MM.1S (cell line): Measurements from ENCODE around the gene PTGFR.

Experiments used
- DNase-seq: peaks from one replicate; pipeline ENCODE4 v3.0.0-alpha.2; 2015
- H2AFZ ChIP-seq: fragments of 300-600 bp; sonication (generic); 2 replicates; pipeline ENCODE4 v1.6.0; 2016; ENCODE audit warnings: antibody characterized with exemption, low read length
- H3F3A ChIP-seq: fragments of 300-600 bp; sonication (generic); 2 replicates; pipeline ENCODE4 v1.6.1; 2016; ENCODE audit warnings: mild to moderate bottlenecking, antibody characterized with exemption, low read length, moderate library complexity, mixed read lengths; ENCODE audit not compliant: insufficient read depth
- H3K27ac ChIP-seq: fragments of 300-600 bp; sonication (generic); 2 replicates; pipeline ENCODE4 v1.5.1; 2016; ENCODE audit warnings: mild to moderate bottlenecking, low read length
- H3K27me3 ChIP-seq: fragments of 300-600 bp; sonication (generic); replicated peaks from 2 replicates; pipeline ENCODE4 v1.6.0; 2016; ENCODE audit warnings: low read length; ENCODE audit not compliant: insufficient read depth
- H3K36me3 ChIP-seq: fragments of 300-600 bp; sonication (generic); replicated peaks from 2 replicates; pipeline ENCODE4 v1.6.1; 2016; ENCODE audit warnings: mild to moderate bottlenecking, low read length, mixed read lengths; ENCODE audit not compliant: insufficient read depth
- H3K4me1 ChIP-seq: fragments of 300-600 bp; sonication (generic); 2 replicates; pipeline ENCODE4 v1.6.1; 2016; ENCODE audit warnings: low read length, mixed read lengths
- H3K4me2 ChIP-seq: fragments of 300-600 bp; sonication (generic); 2 replicates; pipeline ENCODE4 v1.6.0; 2016; ENCODE audit warnings: low read depth, low read length
- H3K4me3 ChIP-seq: fragments of 300-600 bp; sonication (generic); 2 replicates; pipeline ENCODE4 v1.5.1; 2016; ENCODE audit warnings: low read length, mixed read lengths
- H3K79me2 ChIP-seq: fragments of 300-600 bp; sonication (generic); 2 replicates; pipeline ENCODE4 v1.6.1; 2016; ENCODE audit warnings: mixed run types, low read length, mixed read lengths
- H3K9ac ChIP-seq: fragments of 300-600 bp; sonication (generic); 2 replicates; pipeline ENCODE4 v1.6.1; 2016; ENCODE audit warnings: low read length, mixed read lengths
- H3K9me2 ChIP-seq: fragments of 300-600 bp; sonication (generic); replicated peaks from 2 replicates; pipeline ENCODE4 v1.6.1; 2016; ENCODE audit warnings: mild to moderate bottlenecking, low read length, mixed read lengths; ENCODE audit not compliant: insufficient read depth
- H3K9me3 ChIP-seq: fragments of 300-600 bp; sonication (generic); replicated peaks from 2 replicates; pipeline ENCODE4 v1.6.1; 2016; ENCODE audit warnings: mild to moderate bottlenecking, low read length, mixed read lengths; ENCODE audit not compliant: insufficient read depth
- H4K20me1 ChIP-seq: fragments of 300-600 bp; sonication (generic); 2 replicates; pipeline ENCODE4 v1.6.1; 2016; ENCODE audit warnings: mild to moderate bottlenecking, low read length, moderate library complexity, mixed read lengths; ENCODE audit not compliant: insufficient read depth
- CTCF ChIP-seq: fragments of 300-600 bp; sonication (generic); IDR thresholded peaks from 2 replicates; pipeline ENCODE4 v1.5.1; 2016; ENCODE audit warnings: antibody characterized with exemption, low read length, mixed read lengths
- EZH2 ChIP-seq: fragments of 300-600 bp; sonication (generic); optimal IDR thresholded peaks from 2 replicates; pipeline ENCODE3; 2017; ENCODE audit warnings: low read depth, mild to moderate bottlenecking, antibody characterized with exemption, low read length, mixed read lengths
- EZH2phosphoT487 ChIP-seq: fragments of 300-600 bp; sonication (generic); IDR thresholded peaks from 2 replicates; pipeline ENCODE4 v1.6.1; 2018; ENCODE audit warnings: antibody characterized with exemption, low read length

PTGFR gene

GRCh38 chr1:78577257-78578100 lies 86.7 kb downstream of the PTGFR start:
- Histone ChIP-seq H3K4me3 (no peak overlapping the region), H3K4me2 (no peak overlapping the region), H3K9me3 (no peaks in the 10 kb centered on the region), H4K20me1 (no peaks in the 10 kb centered on the region), H3K36me3 (no peaks in the 10 kb centered on the region), H3K9me2 (no peaks in the 10 kb centered on the region), H3K9ac (no peak overlapping the region), H3K27ac (no peak overlapping the region), H3K79me2 (no peaks in the 10 kb centered on the region), H3K4me1 (no peaks in the 10 kb centered on the region), H3K27me3 (no peaks in the 10 kb centered on the region), H2AFZ (no peak overlapping the region), H3F3A (no peaks in the 10 kb centered on the region)
- no peak for DNase-seq
- TF ChIP-seq EZH2phosphoT487 (no peak), CTCF (no peak), EZH2 (no peak)

- H3K79me2 ChIP-seq = no peaks in the 10 kb centered on the region
- no peak overlapping the region for H3K9ac ChIP-seq
- H3K36me3 ChIP-seq = no peaks in the 10 kb centered on the region
- no peaks in the 10 kb centered on the region for H3K9me2 ChIP-seq
- TF ChIP-seq EZH2phosphoT487 = no peak
- TF ChIP-seq EZH2 = no peak
- TF ChIP-seq CTCF = no peak
- H3K27ac ChIP-seq = no peak overlapping the region
- H3K4me3 ChIP-seq = no peak overlapping the region
- no peaks in the 10 kb centered on the region for H3K27me3 ChIP-seq
- H3F3A ChIP-seq = no peaks in the 10 kb centered on the region
- DNase-seq = no peak
- no peaks in the 10 kb centered on the region for H3K9me3 ChIP-seq
- no peak overlapping the region for H3K4me2 ChIP-seq
- no peaks in the 10 kb centered on the region for H4K20me1 ChIP-seq
- no peak overlapping the region for H2AFZ ChIP-seq
- no peaks in the 10 kb centered on the region for H3K4me1 ChIP-seq
These were observed 95.8 kb downstream of the PTGFR start for GRCh38 chr1:78586572-78586971.

- H3K4me2 ChIP-seq = no peak overlapping the region
- no peak for TF ChIP-seq EZH2
- TF ChIP-seq CTCF = no peak
- no peak for TF ChIP-seq EZH2phosphoT487
These were observed 96.4 kb downstream of the PTGFR start for GRCh38 chr1:78587211-78587610.

More at GRCh38 chr1:78587211-78587610, 96.4 kb downstream of the PTGFR start:
- Histone ChIP-seq H3K9ac (no peak overlapping the region), H4K20me1 (no peaks in the 10 kb centered on the region), H3K27me3 (no peaks in the 10 kb centered on the region), H3K9me2 (no peaks in the 10 kb centered on the region), H3K4me3 (no peak overlapping the region), H3K36me3 (no peaks in the 10 kb centered on the region), H3F3A (no peaks in the 10 kb centered on the region), H2AFZ (no peak overlapping the region), H3K27ac (no peak overlapping the region), H3K79me2 (no peaks in the 10 kb centered on the region), H3K4me1 (no peaks in the 10 kb centered on the region), H3K9me3 (no peaks in the 10 kb centered on the region)
- DNase-seq = no peak
